ENCODE measurements around the gene SYTL3.
"Not testable (repeated sequence)": the region's sequence is repeated elsewhere in the genome, so short reads cannot be mapped to it uniquely, and the experiment has no call there.

The SYTL3 gene

DNA sequence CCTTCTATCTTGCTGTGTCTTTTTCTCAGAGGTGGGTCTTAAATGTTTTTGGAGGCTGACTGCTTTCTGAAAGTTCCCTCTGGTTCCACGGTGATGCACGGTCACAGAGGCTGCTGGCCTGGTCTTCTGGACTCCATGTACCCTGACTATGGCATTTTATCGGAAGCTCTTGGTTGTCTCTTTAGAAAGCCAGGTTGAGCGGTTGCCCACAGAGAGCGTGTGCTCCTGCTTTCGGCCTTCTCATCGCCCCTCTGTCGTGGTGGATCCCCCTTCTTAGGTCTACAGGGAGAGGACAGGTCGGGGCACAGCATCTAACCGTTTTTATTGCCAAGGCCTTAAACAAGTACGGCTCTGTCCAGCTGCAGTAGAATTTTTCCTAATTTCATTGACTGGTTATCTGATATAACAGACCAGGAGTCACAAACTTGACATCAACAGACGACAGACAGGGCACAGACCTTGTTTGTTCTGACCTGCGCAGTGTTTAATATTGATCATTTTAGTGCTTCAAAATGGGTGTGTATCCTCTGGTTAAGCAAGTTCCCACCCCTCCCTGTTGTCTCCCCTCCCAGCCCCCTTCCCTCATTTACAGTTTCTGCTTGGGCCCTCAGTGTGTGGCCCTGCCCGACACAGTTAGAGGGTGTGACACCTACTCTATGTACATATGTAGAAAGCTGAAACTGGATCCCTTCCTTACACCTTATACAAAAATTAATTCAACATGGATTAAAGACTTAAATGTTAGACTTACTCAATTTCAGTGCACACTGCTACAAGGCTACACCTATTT lies 24.7 kb downstream of the SYTL3 start:
- TF ChIP-seq, protein P1, sequence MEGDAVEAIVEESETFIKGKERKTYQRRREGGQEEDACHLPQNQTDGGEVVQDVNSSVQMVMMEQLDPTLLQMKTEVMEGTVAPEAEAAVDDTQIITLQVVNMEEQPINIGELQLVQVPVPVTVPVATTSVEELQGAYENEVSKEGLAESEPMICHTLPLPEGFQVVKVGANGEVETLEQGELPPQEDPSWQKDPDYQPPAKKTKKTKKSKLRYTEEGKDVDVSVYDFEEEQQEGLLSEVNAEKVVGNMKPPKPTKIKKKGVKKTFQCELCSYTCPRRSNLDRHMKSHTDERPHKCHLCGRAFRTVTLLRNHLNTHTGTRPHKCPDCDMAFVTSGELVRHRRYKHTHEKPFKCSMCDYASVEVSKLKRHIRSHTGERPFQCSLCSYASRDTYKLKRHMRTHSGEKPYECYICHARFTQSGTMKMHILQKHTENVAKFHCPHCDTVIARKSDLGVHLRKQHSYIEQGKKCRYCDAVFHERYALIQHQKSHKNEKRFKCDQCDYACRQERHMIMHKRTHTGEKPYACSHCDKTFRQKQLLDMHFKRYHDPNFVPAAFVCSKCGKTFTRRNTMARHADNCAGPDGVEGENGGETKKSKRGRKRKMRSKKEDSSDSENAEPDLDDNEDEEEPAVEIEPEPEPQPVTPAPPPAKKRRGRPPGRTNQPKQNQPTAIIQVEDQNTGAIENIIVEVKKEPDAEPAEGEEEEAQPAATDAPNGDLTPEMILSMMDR (IDR thresholded peaks at IDR 0.05; ENCODE audit: unreplicated experiment in 3 of 3), result no peak
- H3K4me1 Mint-ChIP-seq, result peaks cover 2% of the 10 kb centered on the region
- peaks cover 9% of the 10 kb centered on the region for H3K36me3 Mint-ChIP-seq (ENCODE audit: low read depth)
- H3K9me3 Mint-ChIP-seq, result peaks cover 8% of the 10 kb centered on the region
- no peak overlapping the region for H3K27ac Mint-ChIP-seq
- H3K27me3 Mint-ChIP-seq (ENCODE audit: low read depth), result no peaks in the 10 kb centered on the region
- no peak overlapping the region for H3K4me3 Mint-ChIP-seq

DNA sequence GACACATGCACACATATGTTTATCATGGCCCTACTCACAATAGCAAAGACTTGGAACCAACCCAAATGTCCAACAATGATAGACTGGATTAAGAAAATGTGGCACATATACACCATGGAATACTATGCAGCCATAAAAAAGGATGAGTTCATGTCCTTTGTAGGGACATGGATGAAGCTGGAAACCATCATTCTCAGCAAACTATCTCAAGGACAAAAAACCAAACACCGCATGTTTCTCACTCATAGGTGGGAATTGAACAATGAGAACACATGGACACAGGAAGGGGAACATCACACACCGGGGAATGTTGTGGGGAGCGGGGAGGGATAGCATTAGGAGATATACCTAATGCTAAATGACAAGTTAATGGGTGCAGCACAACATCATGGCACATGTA lies 27.2 kb downstream of the SYTL3 start:
- H3K36me3 Mint-ChIP-seq (ENCODE audit: low read depth); H3K4me1 Mint-ChIP-seq; H3K9me3 Mint-ChIP-seq; H3K4me3 Mint-ChIP-seq; H3K27me3 Mint-ChIP-seq (ENCODE audit: low read depth); H3K27ac Mint-ChIP-seq: not testable (repeated sequence)

DNA sequence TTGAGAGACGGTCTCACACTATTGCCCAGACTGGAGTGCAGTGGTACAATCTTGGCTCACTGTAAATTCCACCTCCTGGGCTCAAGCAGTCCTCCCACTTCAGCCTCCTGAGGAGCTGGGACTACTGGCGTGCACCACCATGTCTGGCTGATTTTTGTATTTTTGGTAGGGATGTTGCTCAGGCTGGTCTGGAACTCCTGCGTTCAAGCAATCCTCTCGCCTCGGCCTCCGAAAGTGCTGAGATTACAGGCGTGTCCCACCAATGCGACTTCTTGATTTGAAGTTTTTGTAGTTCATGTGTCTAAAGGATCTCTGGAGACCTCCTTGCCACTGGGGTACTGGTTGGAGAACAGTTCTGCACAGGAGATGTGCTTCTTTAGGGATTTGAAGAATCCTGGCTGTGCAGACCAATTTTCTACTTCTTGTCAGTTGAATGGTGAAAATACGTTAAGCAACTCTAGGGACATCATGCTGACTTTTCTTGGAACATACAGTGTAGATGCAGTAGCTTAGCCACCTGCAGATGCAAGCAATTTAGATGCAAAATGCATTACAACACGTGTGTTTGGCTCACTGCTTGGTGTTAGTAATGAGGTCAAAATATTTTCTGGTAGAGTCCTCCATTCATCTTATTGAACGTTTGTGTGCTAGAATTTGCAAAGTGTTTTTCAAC lies 28.2 kb downstream of the SYTL3 start:
- H3K9me3 Mint-ChIP-seq, result peaks cover 8% of the 10 kb centered on the region
- no peak overlapping the region for H3K4me3 Mint-ChIP-seq
- H3K27ac Mint-ChIP-seq, result no peak overlapping the region
- TF ChIP-seq, protein P1 (IDR thresholded peaks at IDR 0.05; ENCODE audit: unreplicated experiment in 3 of 3), result no peak
- H3K36me3 Mint-ChIP-seq (ENCODE audit: low read depth), result peaks cover 9% of the 10 kb centered on the region
- H3K27me3 Mint-ChIP-seq (ENCODE audit: low read depth), result no peaks in the 10 kb centered on the region
- H3K4me1 Mint-ChIP-seq, result no peaks in the 10 kb centered on the region

DNA sequence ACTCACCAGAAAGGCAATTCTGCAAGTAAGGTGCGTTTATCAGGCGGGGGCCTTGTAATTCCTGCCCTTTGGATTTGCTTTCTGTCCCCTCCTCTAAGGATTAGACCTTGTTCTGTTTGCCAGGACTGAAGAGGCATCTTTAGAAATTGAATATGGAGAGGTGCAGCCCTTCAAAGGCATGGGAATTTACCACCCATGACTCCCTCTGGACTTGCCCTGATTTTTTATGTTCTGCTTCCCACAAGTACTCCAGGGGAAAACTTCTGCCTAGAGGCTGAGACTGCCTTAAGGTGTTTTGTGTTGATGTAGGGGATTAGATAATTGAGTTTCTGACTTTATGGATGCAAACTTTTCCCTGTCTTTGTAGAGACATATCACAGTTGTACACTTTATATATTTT lies 30.2 kb downstream of the SYTL3 start:
- no peaks in the 10 kb centered on the region for H3K4me1 Mint-ChIP-seq
- H3K27ac Mint-ChIP-seq, result no peak overlapping the region
- H3K9me3 Mint-ChIP-seq, result peaks cover 6% of the 10 kb centered on the region
- H3K36me3 Mint-ChIP-seq (ENCODE audit: low read depth), result peaks cover 7% of the 10 kb centered on the region
- no peak overlapping the region for H3K4me3 Mint-ChIP-seq
- no peaks in the 10 kb centered on the region for H3K27me3 Mint-ChIP-seq (ENCODE audit: low read depth)
- TF ChIP-seq, protein P1 (IDR thresholded peaks at IDR 0.05; ENCODE audit: unreplicated experiment in 3 of 3), result no peak

DNA sequence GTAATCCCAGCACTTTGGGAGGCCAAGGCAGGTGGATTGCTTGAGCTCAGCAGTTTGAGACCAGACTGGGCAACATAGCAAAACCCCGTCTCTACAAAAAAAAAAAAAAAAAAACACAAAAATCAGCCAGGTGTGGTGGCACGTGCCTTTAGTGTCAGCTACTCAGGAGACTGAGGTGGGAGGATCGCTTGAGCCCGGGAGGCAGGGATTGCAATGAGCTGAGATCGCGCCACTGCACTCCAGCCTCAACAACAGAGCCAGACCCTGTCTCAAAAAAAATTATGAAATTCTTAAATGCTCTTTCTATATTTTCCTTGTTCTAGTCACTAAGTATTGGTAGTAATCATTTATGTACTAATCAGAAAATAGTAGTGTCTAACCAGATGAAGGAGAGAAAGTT lies 30.6 kb downstream of the SYTL3 start:
- no peaks in the 10 kb centered on the region for H3K4me1 Mint-ChIP-seq
- H3K27ac Mint-ChIP-seq, result no peak overlapping the region
- peaks cover 4% of the 10 kb centered on the region for H3K36me3 Mint-ChIP-seq (ENCODE audit: low read depth)
- TF ChIP-seq, protein P1 (IDR thresholded peaks at IDR 0.05; ENCODE audit: unreplicated experiment in 3 of 3), result no peak
- H3K27me3 Mint-ChIP-seq (ENCODE audit: low read depth), result no peaks in the 10 kb centered on the region
- H3K4me3 Mint-ChIP-seq, result no peak overlapping the region
- peaks cover 3% of the 10 kb centered on the region for H3K9me3 Mint-ChIP-seq

DNA sequence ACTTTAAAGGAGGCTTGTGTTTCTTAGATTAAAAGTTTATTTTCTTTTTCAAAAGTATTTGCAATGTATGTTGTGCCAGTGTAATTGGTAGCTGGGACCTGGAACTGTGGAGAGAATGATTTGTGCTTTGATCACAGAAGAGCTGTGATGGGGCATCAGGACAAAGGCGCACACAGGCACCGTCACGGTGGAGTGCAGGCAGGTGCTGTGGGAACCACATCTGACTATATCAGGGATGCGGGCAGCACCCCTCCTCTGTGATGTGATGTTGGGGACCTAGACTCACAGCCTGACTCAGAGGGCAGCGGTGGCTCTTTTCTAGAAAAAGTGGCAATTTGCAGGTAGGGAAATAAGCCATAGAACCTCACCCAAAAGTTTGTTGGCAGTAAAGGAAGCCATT lies 34.5 kb downstream of the SYTL3 start:
- H3K27ac Mint-ChIP-seq, result no peak overlapping the region
- TF ChIP-seq, protein P1 (IDR thresholded peaks at IDR 0.05; ENCODE audit: unreplicated experiment in 3 of 3), result no peak
- no peaks in the 10 kb centered on the region for H3K36me3 Mint-ChIP-seq (ENCODE audit: low read depth)
- H3K27me3 Mint-ChIP-seq (ENCODE audit: low read depth), result no peaks in the 10 kb centered on the region
- H3K4me3 Mint-ChIP-seq, result no peak overlapping the region
- no peaks in the 10 kb centered on the region for H3K4me1 Mint-ChIP-seq
- no peaks in the 10 kb centered on the region for H3K9me3 Mint-ChIP-seq
